ENCODE measurements around the gene MSRB2.
A peak's percentile ranks its signal among the peaks of the same experiment; 100 is the strongest.
"Not testable (repeated sequence)": the region's sequence is repeated elsewhere in the genome, so short reads cannot be mapped to it uniquely, and the experiment has no call there.

The MSRB2 gene

DNA sequence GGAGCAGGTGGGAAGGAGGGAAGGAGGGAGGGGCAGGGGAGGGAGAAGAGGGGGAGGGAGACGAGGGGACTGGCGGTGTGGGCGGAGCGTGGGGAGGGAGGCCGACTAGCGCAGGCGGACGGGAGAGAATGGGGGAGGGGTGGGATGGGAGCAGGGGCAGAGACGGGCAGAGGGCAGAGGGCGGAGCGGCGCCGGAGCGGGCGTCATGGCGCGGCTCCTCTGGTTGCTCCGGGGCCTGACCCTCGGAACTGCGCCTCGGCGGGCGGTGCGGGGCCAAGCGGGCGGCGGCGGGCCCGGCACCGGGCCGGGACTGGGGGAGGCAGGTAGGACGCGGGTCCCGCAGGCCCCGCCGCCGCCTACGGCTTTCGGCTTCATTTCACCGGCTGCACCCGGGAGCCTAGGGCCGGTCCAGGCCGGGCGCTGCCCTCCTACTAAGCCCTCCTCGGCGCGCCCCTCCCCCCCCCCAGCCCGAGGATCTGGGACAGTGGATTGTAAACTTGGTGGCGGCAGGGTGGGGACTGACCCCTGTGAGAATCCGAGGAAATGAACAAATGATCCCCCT lies at the start of gene MSRB2:
Gene MSRB2, plus strand, starts transcription at position 176 of the 562 bp plus-strand sequence. Its CDS starts 30 bp downstream, at position 206.
- DNase-seq (ENCODE audit: low spot score) = peak; percentile 94

- no peak for DNase-seq (ENCODE audit: low spot score)
Observed at GRCh38 chr10:23046027-23046426, 49.4 kb upstream of the MSRB2 start.

- no peak for DNase-seq (ENCODE audit: low spot score)
Observed at GRCh38 chr10:23047201-23048050, 48.0 kb upstream of the MSRB2 start.

GRCh38 chr10:23048191-23048590 lies 47.2 kb upstream of the MSRB2 start:
- no peak for DNase-seq (ENCODE audit: low spot score)

GRCh38 chr10:23051278-23051677 lies 44.1 kb upstream of the MSRB2 start:
- DNase-seq (ENCODE audit: low spot score) = no peak

GRCh38 chr10:23051855-23052331 lies 43.5 kb upstream of the MSRB2 start:
- no peak for DNase-seq (ENCODE audit: low spot score)

DNA sequence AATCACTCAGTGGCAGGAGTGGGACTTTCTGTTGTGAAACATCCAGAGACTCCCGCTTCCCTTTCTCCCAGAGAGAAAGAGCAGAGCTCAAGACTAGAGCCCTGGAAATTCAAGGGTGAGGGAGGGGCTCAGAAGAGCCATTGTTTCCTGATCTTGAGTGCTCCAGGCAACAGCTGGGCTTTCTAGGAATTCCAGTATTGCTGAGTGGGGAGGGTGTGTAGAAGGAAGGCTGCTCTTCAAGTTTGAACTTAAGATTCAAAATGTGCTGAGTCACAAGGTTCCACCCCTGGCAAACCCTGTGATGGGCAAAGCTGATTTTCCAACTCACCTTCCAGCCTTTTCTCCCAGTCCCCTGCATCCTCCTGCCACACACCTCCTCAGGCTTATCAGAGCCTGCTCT lies 42.3 kb upstream of the MSRB2 start:
- DNase-seq (ENCODE audit: low spot score) = no peak

DNA sequence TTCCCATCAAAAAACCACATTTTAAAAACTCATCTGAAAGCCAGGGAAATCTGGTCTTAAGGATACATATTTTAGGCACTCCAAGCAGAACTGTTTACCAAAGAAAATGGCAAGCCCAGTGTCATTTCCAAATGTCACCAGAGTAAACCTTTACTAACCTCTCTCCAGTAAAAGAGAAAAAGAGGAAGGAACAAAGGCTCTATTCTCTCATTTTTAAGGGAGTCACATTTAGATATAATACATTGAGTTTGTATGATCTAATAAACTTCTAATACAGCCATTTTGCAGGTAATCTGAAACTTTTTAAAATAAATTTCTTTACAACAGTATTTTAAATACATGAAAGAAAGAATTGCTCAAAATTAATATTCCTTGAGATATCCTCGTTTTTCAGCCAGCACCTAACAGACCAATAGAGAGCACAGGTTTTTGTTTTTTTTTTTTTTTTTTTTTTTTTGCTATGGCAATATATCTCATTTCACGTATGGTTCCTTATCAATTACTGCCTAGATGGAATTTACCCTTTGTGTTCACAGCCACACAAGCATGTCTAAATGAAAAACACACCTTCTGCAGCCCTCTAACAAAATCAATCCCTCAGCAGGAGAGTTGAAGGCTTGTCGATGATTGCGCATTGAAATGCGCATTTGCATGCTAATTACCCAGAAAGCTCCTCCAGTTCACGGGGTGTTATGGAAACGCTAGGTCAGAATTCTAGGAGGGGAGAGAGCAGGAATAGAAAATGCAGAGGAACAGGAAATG lies 39.8 kb upstream of the MSRB2 start:
- DNase-seq (ENCODE audit: low spot score) = no peak

DNA sequence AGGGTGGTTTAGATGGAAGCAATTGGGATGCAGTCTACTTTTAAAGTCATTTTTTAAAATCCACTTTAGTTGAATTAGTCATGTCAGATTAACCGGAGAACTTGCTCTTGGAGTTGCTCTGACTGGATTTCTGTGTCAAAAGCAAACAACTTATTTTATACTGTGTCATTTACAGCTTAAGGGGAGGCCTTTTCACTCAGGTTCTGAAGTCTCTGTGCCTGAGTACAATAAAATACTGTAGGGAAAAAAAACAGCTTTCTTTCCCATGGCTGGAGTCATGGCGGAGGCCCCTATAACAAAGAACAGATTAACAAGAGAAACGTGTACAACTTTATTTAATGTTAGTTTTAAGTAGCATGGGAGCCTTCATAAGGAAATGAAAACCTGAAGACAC lies 39.2 kb upstream of the MSRB2 start:
- no peak for DNase-seq (ENCODE audit: low spot score)

- DNase-seq (ENCODE audit: low spot score) = no peak
Observed at GRCh38 chr10:23058366-23058765, 37.0 kb upstream of the MSRB2 start.

DNA sequence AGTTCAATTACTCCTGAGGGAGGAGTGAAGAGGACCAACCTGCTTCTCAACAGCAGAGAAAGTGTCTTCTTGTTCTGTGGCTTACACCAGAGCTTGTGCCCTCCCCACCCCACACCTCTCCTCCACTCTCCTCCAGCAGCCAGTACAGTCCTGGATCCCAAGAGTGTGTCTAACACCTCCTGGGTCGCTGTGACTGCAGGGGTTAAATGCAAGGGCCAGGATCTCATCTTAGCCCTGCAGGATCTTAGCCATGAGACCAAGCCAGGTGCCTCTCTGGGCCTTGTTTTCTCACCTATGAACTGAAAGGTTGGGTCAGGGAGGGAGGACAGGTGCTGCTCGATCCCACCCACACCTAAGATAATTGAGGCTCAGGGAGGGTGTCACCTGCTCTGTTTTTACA lies 34.5 kb upstream of the MSRB2 start:
- DNase-seq (ENCODE audit: low spot score) = no peak

- no peak for DNase-seq (ENCODE audit: low spot score)
Observed at GRCh38 chr10:23063045-23063972, 32.1 kb upstream of the MSRB2 start.

GRCh38 chr10:23063973-23064812 lies 31.2 kb upstream of the MSRB2 start:
- DNase-seq (ENCODE audit: low spot score) = no peak

- DNase-seq (ENCODE audit: low spot score) = not testable (repeated sequence)
Observed at GRCh38 chr10:23064813-23065114, 30.6 kb upstream of the MSRB2 start.

- DNase-seq (ENCODE audit: low spot score) = peak; percentile 14
Observed at GRCh38 chr10:23065181-23065948, 30.0 kb upstream of the MSRB2 start.

- no peak for DNase-seq (ENCODE audit: low spot score)
Observed at GRCh38 chr10:23067337-23067736, 28.0 kb upstream of the MSRB2 start.

GRCh38 chr10:23067939-23068775 lies 27.2 kb upstream of the MSRB2 start:
- DNase-seq (ENCODE audit: low spot score) = peak; percentile 68

DNA sequence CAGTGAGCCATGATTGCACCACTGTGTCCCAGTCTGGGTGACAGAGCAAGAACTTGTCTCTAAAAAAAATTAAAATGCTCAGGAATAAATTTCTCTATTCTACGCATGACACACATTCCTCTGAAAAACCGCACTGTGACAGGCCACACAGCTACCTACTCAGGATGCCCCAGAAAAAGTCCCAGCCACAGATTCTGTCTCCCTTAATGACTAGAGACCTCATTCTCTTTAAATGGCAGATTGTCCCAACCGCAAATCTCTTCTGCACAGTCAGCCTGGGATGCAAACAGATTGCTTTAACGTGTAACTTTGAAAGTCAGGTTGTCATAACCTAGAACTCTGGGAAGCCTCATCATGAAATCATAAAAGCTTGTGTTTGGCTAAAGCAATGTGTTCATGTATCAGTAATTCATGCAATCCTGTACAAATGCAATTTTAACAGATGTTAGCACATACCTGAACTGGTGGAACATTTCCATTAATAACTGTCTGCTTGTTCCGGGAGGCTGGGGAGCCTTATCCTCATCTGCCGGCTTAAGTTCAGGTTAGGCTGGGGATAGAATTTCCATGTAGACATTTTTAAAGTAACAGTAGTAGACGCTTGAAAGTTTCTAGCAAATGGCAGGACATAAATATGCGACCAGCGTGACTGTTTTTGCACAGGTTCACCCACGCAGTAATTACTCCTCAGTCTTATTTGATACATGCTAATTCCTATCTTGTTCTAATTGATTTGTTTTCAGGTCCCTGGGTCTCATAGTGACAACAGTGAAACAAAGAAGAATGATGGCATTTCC lies 26.2 kb upstream of the MSRB2 start:
- no peak for DNase-seq (ENCODE audit: low spot score)

Measured in RKO (cell line).